ENCODE results near the gene ZP3. TPM values are rescaled to one million over a fixed set of nuclear protein-coding genes. Genes with fewer than 3 reads are reported as not detected.
"Not testable (repeated sequence)": the region's sequence is repeated elsewhere in the genome, so short reads cannot be mapped to it uniquely, and the experiment has no call there.

The ZP3 gene
- total RNA-seq, 2 donors from 2014 or later: 0.43 to 21.5 TPM

- intact Hi-C loops (cut with DNase I); DNase-seq (ENCODE audit: low spot score): not testable (repeated sequence)
Measured at GRCh38 chr7:76476742-76477474, 52.2 kb downstream of the ZP3 start.

- not testable (repeated sequence) for DNase-seq (ENCODE audit: low spot score)
Measured at GRCh38 chr7:76479628-76480027, 54.9 kb downstream of the ZP3 start.

GRCh38 chr7:76480403-76481253 lies 55.9 kb downstream of the ZP3 start:
- DNase-seq (ENCODE audit: low spot score); intact Hi-C loops (cut with DNase I): not testable (repeated sequence)

More at GRCh38 chr7:76479628-76480027, 54.9 kb downstream of the ZP3 start:
- intact Hi-C loops (cut with DNase I): not testable (repeated sequence)

- DNase-seq (ENCODE audit: low spot score); intact Hi-C loops (cut with DNase I): not testable (repeated sequence)
Measured at GRCh38 chr7:76482660-76483059, 57.9 kb downstream of the ZP3 start.

GRCh38 chr7:76483081-76483480 lies 58.3 kb downstream of the ZP3 start:
- intact Hi-C loops (cut with DNase I); DNase-seq (ENCODE audit: low spot score): not testable (repeated sequence)

GRCh38 chr7:76484456-76484855 lies 59.7 kb downstream of the ZP3 start:
- intact Hi-C loops (cut with DNase I): not testable (repeated sequence)
- peak; percentile 74 for DNase-seq (ENCODE audit: low spot score)

- intact Hi-C loops (cut with DNase I); DNase-seq (ENCODE audit: low spot score): not testable (repeated sequence)
Measured at GRCh38 chr7:76485822-76486610, 61.3 kb downstream of the ZP3 start.

GRCh38 chr7:76486618-76487017 lies 61.9 kb downstream of the ZP3 start:
- DNase-seq (ENCODE audit: low spot score); intact Hi-C loops (cut with DNase I): not testable (repeated sequence)

- DNase-seq (ENCODE audit: low spot score); intact Hi-C loops (cut with DNase I): not testable (repeated sequence)
Measured at GRCh38 chr7:76487969-76488368, 63.2 kb downstream of the ZP3 start.

Other genes starting within 250 kb of the ZP3 start
- 1 to 10 TPM; 5.2 to 5.3 TPM for gene SRRM3, start 223.1 kb upstream of the ZP3 start, total RNA-seq
- gene HSPB1, start 122.3 kb upstream of the ZP3 start, total RNA-seq: 1,000 to 10,000 TPM; 2,473 to 2,747 TPM
- gene YWHAG, start 66.0 kb upstream of the ZP3 start, total RNA-seq: 100 to 1,000 TPM; 114 to 134 TPM
- under 1 TPM; 0.32 to 0.38 TPM for gene SSC4D, start 15.3 kb upstream of the ZP3 start, total RNA-seq
- 10 to 100 TPM; 24.6 to 25.2 TPM for gene DTX2, start 36.8 kb downstream of the ZP3 start, total RNA-seq
- gene UPK3B, start 85.6 kb downstream of the ZP3 start, total RNA-seq: 1 to 10 TPM in 1 of 2 donors, under 1 TPM in 1; 0.37 to 1.1 TPM
- gene SPDYE16, start 118.3 kb downstream of the ZP3 start, total RNA-seq: under 1 TPM; 0.10 to 0.28 TPM
- 10 to 100 TPM in 1 of 2 donors, 1 to 10 TPM in 1; 6.9 to 21.7 TPM for gene POMZP3, start 202.3 kb downstream of the ZP3 start, total RNA-seq